ENCODE results near the gene MSRB3.

MSRB3 gene

DNA sequence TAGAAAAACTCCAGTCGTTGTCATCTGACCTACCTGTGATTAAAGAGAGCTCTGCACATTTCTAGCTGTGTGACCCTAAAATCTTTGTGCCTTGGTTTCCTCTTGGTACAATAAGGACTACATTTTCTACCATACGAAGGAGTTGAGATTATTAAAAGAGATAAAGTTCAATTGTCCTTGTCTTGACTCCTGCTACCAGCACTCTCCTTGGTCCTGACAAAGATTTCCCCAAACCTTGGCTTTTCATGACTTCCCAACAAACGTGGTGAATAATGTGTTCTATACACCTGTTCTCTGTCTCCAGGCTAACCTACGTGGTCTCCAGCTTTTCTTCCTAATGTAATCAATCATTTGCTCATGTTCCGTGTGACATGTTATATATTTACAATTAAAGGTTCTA, 223.5 kb downstream of the MSRB3 start:
- H3K4me3 Mint-ChIP-seq, result no peak overlapping the region
- no peak overlapping the region for H3K27ac Mint-ChIP-seq (ENCODE audit: low read depth)
- H3K9me3 Mint-ChIP-seq, result no peaks in the 10 kb centered on the region
- H3K36me3 Mint-ChIP-seq (ENCODE audit: insufficient read depth), result peaks cover 2% of the 10 kb centered on the region
- peaks cover 11% of the 10 kb centered on the region for H3K27me3 Mint-ChIP-seq
- H3K4me1 Mint-ChIP-seq, result no peaks in the 10 kb centered on the region
- ATAC-seq (replicated peaks; ENCODE audit: extremely low read depth, poor library complexity, severe bottlenecking) (no peak), DNase-seq (ENCODE audit: low spot score in 2 of 2) (no peak)

DNA sequence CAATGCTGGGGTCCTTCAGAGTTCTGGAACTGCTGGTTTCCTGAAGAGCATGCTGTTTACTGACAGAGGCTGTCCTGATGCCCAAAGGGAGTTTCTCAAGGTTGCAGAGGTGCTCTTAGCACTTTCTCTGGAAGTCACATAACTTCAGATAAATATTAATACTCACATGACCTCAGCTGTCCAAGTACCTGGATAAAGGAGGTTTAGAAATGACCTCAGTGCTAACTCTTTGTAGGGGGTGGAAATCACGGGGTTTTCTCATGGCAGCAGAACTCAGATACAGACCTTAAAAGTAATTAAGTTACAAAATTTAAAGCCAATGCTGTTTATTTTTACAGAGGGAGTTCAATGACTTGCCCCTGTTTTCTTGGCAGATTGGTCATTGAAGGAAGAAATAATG, 225.9 kb downstream of the MSRB3 start:
- peaks cover 24% of the 10 kb centered on the region for H3K27me3 Mint-ChIP-seq
- H3K36me3 Mint-ChIP-seq (ENCODE audit: insufficient read depth), result peaks cover 2% of the 10 kb centered on the region
- no peak overlapping the region for H3K4me3 Mint-ChIP-seq
- no peak overlapping the region for H3K27ac Mint-ChIP-seq (ENCODE audit: low read depth)
- H3K4me1 Mint-ChIP-seq, result no peaks in the 10 kb centered on the region
- no peaks in the 10 kb centered on the region for H3K9me3 Mint-ChIP-seq
- ATAC-seq (replicated peaks; ENCODE audit: extremely low read depth, poor library complexity, severe bottlenecking) (no peak), DNase-seq (ENCODE audit: low spot score in 2 of 2) (no peak)

DNA sequence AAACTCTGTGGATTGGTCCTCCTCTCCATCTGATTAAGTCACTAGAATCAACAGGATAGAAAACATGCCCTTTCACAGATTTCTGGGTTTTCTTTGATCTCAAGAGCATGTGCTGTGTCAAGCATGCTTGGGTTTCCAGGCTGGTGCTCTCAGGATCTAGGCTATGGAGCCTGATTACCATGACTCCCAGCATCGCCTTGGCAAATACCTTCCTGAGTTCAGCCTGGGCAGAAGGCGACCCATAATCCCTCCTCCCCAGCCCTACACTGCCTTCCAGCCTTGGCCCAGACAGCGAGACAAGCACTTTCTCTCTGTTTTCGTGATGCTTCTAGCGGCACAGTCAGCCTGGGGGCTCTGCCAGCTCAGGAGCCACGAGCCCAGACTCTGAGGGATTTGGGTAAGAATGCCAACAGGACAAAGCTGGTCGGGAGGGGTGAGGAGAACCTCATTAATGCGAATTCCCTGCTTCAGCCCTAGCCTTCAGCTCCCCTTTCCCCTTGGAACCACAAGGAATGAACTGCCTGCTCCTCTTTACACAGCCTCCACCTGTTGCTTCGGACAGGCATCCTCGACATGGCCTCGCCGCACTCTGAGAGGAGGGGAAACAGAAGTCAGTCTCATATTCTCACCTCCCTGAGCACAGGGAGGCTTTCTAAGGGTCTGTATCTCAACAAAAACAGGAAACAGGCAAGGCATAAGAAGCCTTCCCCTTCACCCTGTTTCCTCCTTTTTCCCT, 227.1 kb downstream of the MSRB3 start:
- DNase-seq (ENCODE audit: low spot score in 2 of 2) (no peak), ATAC-seq (replicated peaks; ENCODE audit: extremely low read depth, poor library complexity, severe bottlenecking) (no peak)
- no peaks in the 10 kb centered on the region for H3K9me3 Mint-ChIP-seq
- H3K27ac Mint-ChIP-seq (ENCODE audit: low read depth), result no peak overlapping the region
- no peak overlapping the region for H3K4me3 Mint-ChIP-seq
- no peaks in the 10 kb centered on the region for H3K4me1 Mint-ChIP-seq
- peaks cover 2% of the 10 kb centered on the region for H3K36me3 Mint-ChIP-seq (ENCODE audit: insufficient read depth)
- peaks cover 24% of the 10 kb centered on the region for H3K27me3 Mint-ChIP-seq

DNA sequence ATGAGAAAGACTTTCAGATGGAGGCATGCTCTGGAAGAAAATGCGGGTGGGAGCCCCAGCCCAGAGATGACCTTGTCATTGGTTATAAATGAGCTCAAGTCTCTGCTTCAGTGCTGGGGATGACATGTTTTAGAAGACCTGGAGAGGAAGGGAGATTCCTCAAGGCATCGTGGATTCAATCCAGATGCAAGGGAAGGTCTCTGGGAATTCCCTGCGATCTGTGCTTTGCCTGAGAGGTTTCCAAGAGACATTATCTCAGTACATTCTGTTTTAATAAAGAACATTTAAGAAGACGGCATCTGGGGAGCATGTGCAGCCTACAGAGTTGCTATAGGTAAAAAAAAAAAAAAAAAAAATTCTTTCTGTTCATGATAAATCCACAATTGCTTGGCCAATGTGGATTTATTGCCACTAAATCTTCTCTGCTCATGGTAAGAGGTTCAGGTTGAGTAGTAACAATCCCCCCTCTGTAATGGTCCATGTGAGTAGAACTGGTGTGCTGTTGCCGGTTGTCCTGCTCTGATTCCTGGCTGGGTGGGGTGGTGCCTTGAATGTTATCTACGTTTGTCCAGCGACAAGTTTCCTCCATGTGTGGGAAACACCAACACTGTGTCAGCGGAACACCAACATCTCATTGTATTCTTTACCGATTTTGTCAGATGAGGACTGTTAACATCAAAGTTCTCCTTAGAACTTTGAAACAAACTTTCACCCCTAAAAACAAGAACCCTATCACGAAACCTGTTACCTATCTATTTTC, 230.0 kb downstream of the MSRB3 start:
- H3K36me3 Mint-ChIP-seq (ENCODE audit: insufficient read depth), result no peaks in the 10 kb centered on the region
- H3K4me3 Mint-ChIP-seq, result no peak overlapping the region
- no peak overlapping the region for H3K27ac Mint-ChIP-seq (ENCODE audit: low read depth)
- H3K4me1 Mint-ChIP-seq, result no peaks in the 10 kb centered on the region
- ATAC-seq (replicated peaks; ENCODE audit: extremely low read depth, poor library complexity, severe bottlenecking), result no peak
- peaks cover 24% of the 10 kb centered on the region for H3K27me3 Mint-ChIP-seq
- DNase-seq (ENCODE audit: low spot score in 2 of 2), result no peak
- no peaks in the 10 kb centered on the region for H3K9me3 Mint-ChIP-seq

DNA sequence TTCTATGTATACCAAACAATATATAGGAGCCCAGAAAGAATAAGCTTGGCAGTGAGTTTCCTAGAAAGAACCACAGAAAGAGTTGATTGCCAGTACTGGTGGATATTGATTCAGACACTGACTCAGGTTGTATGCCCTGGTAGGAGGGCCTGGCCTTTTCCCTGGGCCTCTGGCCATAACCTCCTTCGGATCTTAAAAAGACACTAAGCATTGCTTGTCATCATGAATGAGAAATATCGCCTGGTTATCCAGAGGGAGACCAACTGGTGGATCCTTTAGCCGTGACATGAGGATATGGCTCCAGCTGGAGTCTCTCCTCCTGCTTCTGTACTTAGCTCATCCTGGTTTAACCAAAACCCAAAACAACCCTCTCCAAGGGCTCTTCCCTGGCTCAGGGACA, 231.5 kb downstream of the MSRB3 start:
- Mint-ChIP-seq H3K9me3 (no peaks in the 10 kb centered on the region), H3K27me3 (peaks cover 24% of the 10 kb centered on the region), H3K36me3 (ENCODE audit: insufficient read depth) (no peaks in the 10 kb centered on the region), H3K4me3 (no peak overlapping the region), H3K4me1 (no peaks in the 10 kb centered on the region), H3K27ac (ENCODE audit: low read depth) (no peak overlapping the region)
- ATAC-seq (replicated peaks; ENCODE audit: extremely low read depth, poor library complexity, severe bottlenecking), result no peak
- no peak for DNase-seq (ENCODE audit: low spot score in 2 of 2)

DNA sequence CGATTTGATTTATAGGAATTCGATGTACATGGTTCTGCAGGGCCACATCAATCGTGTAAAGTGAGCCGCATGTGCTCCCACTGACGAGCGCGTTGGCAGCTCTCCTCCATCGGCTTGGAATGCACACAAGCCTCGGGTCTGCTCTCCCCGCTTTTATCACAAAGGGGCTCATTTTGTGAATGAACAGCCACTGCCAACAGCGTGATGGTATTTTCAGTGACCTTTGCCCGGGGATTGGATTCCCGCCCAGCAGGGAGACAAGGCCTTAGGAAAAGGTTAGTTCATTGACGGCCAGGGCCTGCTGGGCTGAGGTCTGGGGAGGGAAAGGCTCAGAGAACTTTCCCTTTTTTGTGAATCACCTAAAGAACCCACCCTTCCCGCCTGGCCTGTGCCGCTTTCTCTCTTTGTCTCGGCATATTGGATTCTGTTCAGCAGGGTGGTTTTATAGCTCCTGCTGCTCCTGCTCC, 232.1 kb downstream of the MSRB3 start:
- Mint-ChIP-seq H3K4me3 (no peak overlapping the region), H3K27ac (ENCODE audit: low read depth) (no peak overlapping the region), H3K27me3 (peaks cover 21% of the 10 kb centered on the region), H3K4me1 (no peaks in the 10 kb centered on the region), H3K36me3 (ENCODE audit: insufficient read depth) (no peaks in the 10 kb centered on the region), H3K9me3 (no peaks in the 10 kb centered on the region)
- DNase-seq (ENCODE audit: low spot score in 2 of 2), result no peak
- ATAC-seq (replicated peaks; ENCODE audit: extremely low read depth, poor library complexity, severe bottlenecking), result no peak

DNA sequence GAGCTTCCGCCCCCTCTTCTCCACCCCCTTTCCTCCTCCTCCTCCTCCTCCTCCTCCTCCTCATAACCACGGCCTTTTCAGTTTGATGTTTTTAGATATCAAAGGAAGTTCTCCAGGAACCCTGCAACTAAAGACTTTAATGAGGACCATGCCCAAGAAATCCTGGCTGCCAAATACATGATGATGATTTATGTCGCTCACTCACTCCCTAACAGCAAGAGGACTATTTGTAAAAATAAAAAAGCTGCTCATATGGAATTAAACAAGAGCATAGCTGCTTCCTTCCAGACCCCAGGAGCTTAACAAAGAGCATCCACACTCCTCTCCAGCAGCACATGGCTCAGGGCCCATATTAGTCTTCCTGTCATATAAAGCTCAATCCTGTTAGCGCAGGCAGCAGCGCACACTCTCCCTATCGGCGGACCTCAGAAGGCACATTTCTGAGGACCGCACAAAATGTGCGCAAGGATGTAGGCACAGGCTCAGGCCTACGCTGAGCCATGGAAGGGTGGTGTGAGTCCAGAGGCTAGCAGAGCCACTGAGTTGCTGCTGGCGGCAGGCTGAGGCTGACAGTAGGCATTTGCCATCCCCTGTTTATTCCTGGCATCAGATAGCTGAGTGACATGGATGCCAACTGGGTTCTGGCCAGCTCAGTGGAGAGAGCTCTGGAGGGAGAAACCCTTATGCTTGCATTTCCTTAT, 232.8 kb downstream of the MSRB3 start:
- H3K36me3 Mint-ChIP-seq (ENCODE audit: insufficient read depth), result no peaks in the 10 kb centered on the region
- no peaks in the 10 kb centered on the region for H3K4me1 Mint-ChIP-seq
- no peak for DNase-seq (ENCODE audit: low spot score in 2 of 2)
- H3K9me3 Mint-ChIP-seq, result no peaks in the 10 kb centered on the region
- no peak for ATAC-seq (replicated peaks; ENCODE audit: extremely low read depth, poor library complexity, severe bottlenecking)
- no peak overlapping the region for H3K4me3 Mint-ChIP-seq
- H3K27ac Mint-ChIP-seq (ENCODE audit: low read depth), result no peak overlapping the region
- H3K27me3 Mint-ChIP-seq, result peaks cover 15% of the 10 kb centered on the region

DNA sequence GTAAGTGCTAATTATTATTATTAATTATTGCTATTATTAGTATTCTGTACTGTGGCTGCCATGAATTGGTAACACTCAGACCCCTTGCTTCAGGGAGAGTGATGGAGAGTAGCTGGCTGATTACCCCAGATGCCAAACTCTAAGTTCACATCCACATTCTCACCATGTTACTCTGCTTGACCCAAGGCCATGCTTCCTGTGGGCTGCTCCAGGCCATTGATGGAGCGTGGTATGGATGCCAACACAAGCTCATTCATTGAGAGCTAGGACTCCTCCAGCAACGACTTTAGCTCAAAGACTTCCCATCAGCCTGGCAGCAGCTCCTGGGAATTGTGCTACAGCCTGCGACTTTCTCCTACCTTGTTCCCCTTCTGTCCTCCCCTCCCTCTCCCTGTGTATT, 233.4 kb downstream of the MSRB3 start:
- no peaks in the 10 kb centered on the region for H3K36me3 Mint-ChIP-seq (ENCODE audit: insufficient read depth)
- no peaks in the 10 kb centered on the region for H3K4me1 Mint-ChIP-seq
- no peak overlapping the region for H3K4me3 Mint-ChIP-seq
- ATAC-seq (replicated peaks; ENCODE audit: extremely low read depth, poor library complexity, severe bottlenecking) (no peak), DNase-seq (ENCODE audit: low spot score in 2 of 2) (no peak)
- no peak overlapping the region for H3K27ac Mint-ChIP-seq (ENCODE audit: low read depth)
- H3K27me3 Mint-ChIP-seq, result peaks cover 12% of the 10 kb centered on the region
- no peaks in the 10 kb centered on the region for H3K9me3 Mint-ChIP-seq
